GM21786 (cell line): ENCODE measurements around the gene SINHCAF.

Source experiments
- ATAC-seq: cut with Tn5 transposase; IDR thresholded peaks from one replicate; pipeline ENCODE4 v1.9.1; 2021; ENCODE audit not compliant: unreplicated experiment

SINHCAF gene

DNA sequence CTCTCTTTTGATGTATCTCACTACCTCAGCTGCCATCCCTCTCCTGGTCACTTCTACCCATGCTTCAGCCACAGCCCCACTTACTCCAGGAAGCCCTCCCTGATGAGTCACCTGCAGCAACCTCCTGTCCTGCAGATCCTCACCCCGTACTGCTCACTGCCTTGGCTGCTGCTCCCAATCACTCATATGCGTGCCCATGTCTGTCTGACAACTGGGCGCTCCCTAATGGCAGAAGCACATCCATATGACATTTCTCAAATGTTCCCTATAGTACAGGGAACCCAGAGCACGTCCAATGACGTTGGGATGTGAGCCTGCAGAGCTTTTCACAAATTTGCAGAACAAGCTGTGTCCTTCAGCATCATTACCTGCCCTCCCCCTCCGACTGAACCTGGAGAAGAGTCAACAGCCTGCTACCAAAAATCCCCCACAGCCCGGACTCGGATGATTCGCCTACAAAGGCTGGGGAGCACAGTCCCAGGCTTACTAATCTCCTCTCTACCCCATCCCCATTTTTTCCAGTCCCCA is 90.0 kb downstream of the SINHCAF start:
- no peak for ATAC-seq

DNA sequence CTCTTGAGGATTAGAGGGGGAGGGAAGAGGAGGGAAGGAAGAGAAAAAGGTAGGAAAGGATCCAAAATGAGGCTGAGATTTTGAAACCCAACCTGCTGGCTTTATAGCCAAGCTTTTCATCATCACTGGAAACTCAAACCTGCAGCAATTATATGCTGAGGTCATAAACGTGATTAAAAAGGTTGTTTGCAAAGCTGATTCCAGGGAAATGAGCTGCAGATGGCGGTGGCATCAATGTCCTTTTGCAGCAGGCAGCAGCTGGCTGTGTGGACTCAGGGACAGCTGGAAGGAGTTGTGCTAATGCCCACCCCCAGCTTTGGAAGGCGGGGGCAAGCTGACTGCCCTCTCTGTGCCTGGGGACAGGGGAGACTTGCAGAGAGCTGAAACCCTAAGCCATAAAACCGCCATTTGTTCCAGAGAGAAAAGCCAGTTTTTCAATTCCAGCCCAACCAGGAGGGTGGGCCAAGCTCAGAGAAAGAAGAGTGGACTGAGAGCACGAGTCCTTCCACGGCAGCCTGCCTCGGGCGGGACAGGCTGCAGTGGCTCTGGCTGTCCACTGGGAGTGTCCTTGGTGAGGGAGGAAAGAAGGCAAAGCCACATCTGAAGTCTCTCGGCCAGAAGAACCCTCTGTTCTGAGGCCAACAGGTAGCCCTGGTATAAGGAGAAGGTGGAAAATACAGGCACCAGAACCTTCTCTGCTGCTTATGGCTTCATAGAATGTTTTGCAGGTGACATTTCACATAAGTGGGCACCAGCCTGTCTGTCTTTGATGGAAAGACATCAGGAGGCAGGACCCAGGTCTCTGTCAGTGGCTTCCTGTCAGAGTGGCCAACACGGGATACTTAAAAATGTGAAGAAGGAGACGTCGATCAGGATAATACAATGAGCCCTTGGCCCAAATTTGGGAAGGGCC is 90.7 kb downstream of the SINHCAF start:
- ATAC-seq, result no peak

DNA sequence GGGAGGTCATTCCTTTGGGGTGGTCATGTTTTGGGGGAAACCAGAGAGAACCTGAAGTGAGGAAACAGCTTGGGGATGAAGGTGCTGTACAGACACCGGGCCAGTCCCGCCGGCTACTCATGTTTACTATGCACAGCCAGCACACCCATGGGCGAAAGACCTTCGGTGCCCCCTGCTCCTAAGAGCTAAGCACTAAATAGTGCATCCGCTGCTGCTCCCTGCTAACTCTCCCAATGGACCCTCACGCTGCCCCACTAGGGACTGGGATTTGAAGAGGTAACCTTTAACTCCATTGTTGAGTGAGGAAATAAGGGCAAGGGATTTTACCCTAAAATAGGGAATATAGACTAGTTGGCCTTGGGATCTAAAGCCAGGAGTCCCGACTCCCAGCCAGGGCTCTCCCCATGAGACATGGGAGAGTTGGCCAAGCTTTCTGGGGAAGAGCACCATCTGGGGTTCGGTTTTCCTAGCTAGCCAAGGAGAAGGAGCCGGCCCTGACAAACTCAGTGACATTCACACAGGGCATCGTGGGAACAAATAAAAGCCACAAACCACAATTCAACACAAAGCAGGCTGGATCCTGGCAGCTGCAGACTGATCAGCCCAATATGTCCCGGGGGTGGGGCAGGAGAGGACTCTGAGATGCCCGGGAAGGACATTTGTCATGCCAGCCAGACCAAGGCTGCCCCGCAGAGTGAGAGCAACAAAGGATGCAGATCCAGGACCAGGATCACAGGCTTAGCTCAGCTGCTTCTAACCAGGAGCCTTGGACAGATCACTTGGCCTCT is 91.7 kb downstream of the SINHCAF start:
- ATAC-seq, result no peak

DNA sequence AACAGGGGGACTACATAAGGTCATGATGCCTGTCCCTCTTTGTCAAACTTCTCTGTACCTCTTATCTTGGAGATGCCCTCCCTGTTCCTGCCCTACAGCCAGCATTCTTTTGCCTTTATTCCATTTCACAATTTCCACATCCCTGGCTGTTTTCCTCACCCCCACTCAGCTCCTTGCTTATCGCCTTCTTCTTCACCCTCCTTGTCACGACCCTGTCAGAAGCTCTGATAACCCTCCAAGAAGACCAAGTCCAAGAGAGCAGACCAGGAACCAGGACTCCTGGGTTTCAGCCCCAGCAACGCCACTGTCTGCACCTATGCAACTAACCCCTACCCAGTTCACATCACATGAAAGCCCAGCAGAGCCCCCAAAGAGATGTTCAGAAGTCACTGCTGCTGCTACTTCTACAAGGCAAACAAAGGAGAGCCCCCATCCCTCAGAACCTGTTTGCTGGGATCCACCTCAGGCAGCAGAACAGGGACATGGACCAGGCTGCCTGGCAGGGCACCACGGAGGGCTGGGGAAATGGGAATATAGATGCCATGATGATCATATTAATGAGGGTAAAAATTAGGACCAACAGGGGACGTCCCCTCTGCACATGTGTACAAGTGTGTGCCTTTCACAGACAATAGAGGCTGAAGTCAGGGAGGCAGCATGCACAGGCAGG is 92.8 kb downstream of the SINHCAF start:
- no peak for ATAC-seq

DNA sequence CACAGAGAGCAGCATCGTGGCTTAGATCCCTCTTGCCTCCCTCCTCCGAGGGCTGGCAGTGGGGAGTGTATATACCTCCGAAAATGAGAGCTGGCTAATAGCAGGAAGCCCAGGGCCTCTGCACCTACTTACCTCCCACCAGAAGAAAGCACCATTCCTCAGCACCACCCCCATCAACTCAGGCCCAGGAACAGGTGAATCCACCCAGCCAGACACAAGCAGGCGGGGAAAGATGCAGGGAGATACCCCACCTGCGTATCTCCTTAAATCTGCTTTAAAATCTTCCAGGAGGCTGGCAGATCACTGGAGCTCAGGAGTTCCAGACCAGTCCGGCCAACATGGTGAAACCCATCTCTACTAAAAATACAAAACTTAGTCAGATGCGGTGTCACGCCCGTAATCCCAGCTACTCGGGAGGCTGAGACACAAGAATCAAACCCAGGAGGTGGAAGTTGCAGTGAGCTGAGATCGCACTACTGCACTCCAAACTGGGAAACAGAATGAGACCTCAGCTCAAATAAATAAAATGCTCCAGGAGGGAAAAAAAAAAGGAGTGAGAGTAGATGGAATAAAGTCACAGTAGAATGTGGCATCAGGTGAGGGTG is 93.5 kb downstream of the SINHCAF start:
- ATAC-seq, result no peak

DNA sequence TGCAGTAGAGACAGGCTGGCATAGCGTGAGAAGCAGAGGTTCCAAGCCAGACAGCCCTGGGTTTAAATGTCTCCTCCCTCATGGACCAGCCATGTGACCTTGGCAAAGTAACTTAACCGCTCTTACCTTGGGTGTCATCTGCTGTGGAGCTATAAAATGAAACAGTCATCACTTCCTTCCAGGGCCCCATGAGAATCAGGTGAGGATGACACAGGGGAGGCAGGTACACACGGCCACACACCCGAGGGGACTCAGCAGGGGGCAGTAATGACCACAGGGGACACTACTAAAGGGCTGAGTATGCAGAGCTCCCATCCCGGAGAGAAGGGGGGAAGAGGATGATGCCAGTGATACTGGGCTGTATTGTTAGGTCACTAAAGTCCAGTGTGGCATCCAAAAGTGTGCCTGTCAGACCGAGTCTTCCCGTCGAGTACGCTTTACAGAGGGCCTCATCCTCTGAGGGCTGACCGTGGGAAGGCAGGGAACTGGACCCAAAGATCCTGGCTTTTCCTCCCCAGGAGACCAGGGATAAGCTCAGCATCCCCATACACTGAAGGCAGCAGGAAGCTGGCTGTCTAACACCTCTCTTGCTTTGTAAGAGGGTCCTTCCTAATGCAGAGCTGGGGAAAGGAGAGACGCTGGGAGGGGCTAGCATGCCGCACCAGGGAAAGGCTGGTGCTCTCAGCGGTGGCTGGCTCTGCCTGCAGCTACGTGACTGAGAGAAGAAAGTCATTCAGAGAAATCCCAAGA is 94.2 kb downstream of the SINHCAF start:
- no peak for ATAC-seq
